Gastroesophageal sphincter (tissue), 4 donors: ENCODE data around the gene VAX1. TPM values are rescaled to one million over a fixed set of nuclear protein-coding genes. Genes with fewer than 3 reads are reported as not detected.

Experiments
- ATAC-seq: fragments of 150-250 bp; one replicate; pipeline ENCODE4 v1.9.1; 2016; ENCODE audit warnings: mild to moderate bottlenecking, moderate library complexity
- H3K27ac ChIP-seq, 4 donors: fragments of 200-600 bp; sonication (generic) in 3 of 4; 1 replicate in 3 of 4; 2 replicates in 1 of 4; pipeline ENCODE4 v1.5.1; 2016 to 2019
- H3K27me3 ChIP-seq: fragments of 200-600 bp; sonication (generic); one replicate; pipeline ENCODE4 v1.5.1; 2019
- H3K36me3 ChIP-seq, 2 donors: fragments of 200-600 bp; sonication (generic); one replicate each; pipeline ENCODE4 v1.5.1; 2019; ENCODE audit warnings: control low read depth in 1 of 2
- H3K4me1 ChIP-seq, 3 donors: fragments of 200-600 bp; sonication (generic); 1 replicate in 2 of 3; 2 replicates in 1 of 3; pipeline ENCODE4 v1.5.1; 2016 to 2019; ENCODE audit warnings: control low read depth in 2 of 3
- H3K4me3 ChIP-seq, 2 donors: fragments of 200-600 bp; sonication (generic); one replicate each; pipeline ENCODE4 v1.5.1; 2019; ENCODE audit warnings: mild to moderate bottlenecking in 1 of 2, moderate library complexity in 1 of 2
- H3K9me3 ChIP-seq, 3 donors: fragments of 200-600 bp; sonication (generic); one replicate each; pipeline ENCODE4 v1.5.1; 2017 to 2019; ENCODE audit warnings: control low read depth in 2 of 3
- CTCF ChIP-seq, 4 experiments: fragments of 200-600 bp in 2 of 4; fragments of 450-650 bp in 2 of 4; sonication (generic) in 1 of 4; IDR thresholded peaks; one replicate each; pipeline ENCODE4 v1.5.1; 2017 to 2019; ENCODE audit warnings: antibody characterized with exemption in 4 of 4, mild to moderate bottlenecking in 2 of 4, moderate library complexity in 2 of 4
- EP300 ChIP-seq: sonication (generic); formaldehyde crosslinking; IDR thresholded peaks from one replicate; pipeline ENCODE4 v1.6.1; 2017; ENCODE audit warnings: antibody characterized with exemption, mild to moderate bottlenecking
- POLR2A ChIP-seq, 2 donors: fragments of 450-650 bp; IDR thresholded peaks; one replicate each; pipeline ENCODE4 v1.6.1; 2017; ENCODE audit warnings: antibody characterized with exemption in 2 of 2, mild to moderate bottlenecking in 2 of 2, moderate library complexity in 1 of 2
- POLR2AphosphoS5 ChIP-seq: sonication (generic); formaldehyde crosslinking; IDR thresholded peaks from one replicate; pipeline ENCODE4 v1.6.1; 2017; ENCODE audit warnings: antibody characterized with exemption
- WGBS, 2 donors: methylation state at CpG; one replicate each; pipeline ENCODE4 v1.1.5; 2018; ENCODE audit warnings: low coverage in 1 of 2; 5-methylcytosine and 5-hydroxymethylcytosine counted together
- total RNA-seq, 4 donors: library from RNA; depleted of rRNA; stranded (reverse); fragments of >200 nt; gene quantifications; one replicate each; pipeline ENCODE4 v1.1.0, GENCODE V29; 2016

VAX1 gene
- total RNA-seq, 4 donors from 2014 or later: not detected

GRCh38 chr10:117136391-117136975, 1.6 kb downstream of the VAX1 start:
- peak overlapping the region in 1 of 2 donors; percentile 45 for H3K4me3 ChIP-seq
- ATAC-seq: no peak
- WGBS, 2 donors: 60% methylated on average over 1 of the region's 34 CpGs; no CpG with 5 or more reads in 1 of the 2 donors
- H3K9me3 ChIP-seq: no peaks in the 10 kb centered on the region
- H3K27ac ChIP-seq: no peak overlapping the region
- H3K4me1 ChIP-seq: peaks cover 0 to 68% (median 41%) of the 10 kb centered on the region in 3 donors
- H3K36me3 ChIP-seq: no peaks in the 10 kb centered on the region
- H3K27me3 ChIP-seq: peaks cover 100% of the 10 kb centered on the region
- TF ChIP-seq POLR2A (IDR thresholded peaks at IDR 0.05) (no peak), EP300 (no peak), POLR2AphosphoS5 (no peak), CTCF (IDR thresholded peaks at IDR 0.05) (no peak)

DNA sequence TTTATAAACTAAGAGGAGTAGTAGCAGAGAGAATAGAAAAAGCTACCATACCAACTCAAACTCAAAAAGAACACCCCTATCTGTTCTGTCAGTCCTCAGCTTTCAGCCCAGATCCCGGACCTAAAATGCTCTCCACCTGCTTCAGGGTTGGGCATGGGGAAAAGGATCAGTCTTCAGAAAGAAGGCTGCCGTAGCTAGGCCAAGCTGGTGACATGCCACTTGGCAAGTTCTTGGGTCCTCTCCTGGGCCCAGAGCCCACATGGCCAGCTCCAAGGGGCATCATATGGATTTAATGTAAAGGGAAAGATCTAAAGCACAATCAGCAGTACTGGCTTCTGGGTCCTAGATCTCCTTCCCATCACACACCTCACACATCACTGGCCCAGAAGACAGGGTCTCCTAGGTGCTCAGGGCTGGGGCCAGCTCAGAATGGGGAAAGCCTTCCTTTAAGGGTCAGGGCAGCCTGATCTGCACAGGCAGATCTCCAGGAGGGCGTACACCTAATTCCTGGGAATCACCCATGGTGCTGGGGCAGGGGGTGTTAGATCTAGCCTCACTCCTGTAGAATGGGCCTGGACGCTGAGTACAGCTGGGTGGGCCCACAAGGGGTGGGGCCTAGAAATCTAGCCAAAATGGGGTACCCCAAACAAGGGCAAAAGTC, 2.5 kb downstream of the VAX1 start:
- no peaks in the 10 kb centered on the region for H3K9me3 ChIP-seq
- no peak for TF ChIP-seq POLR2AphosphoS5
- TF ChIP-seq EP300: no peak
- TF ChIP-seq CTCF (IDR thresholded peaks at IDR 0.05): no peak
- TF ChIP-seq POLR2A (IDR thresholded peaks at IDR 0.05): no peak
- H3K4me1 ChIP-seq: peaks cover 0 to 74% (median 43%) of the 10 kb centered on the region in 3 donors
- peaks cover 100% of the 10 kb centered on the region for H3K27me3 ChIP-seq
- H3K4me3 ChIP-seq: no peak overlapping the region
- no peak for ATAC-seq
- no peak overlapping the region for H3K27ac ChIP-seq
- no peaks in the 10 kb centered on the region for H3K36me3 ChIP-seq
- WGBS, 2 donors: 60% methylated on average over 1 of the region's 4 CpGs; no CpG with 5 or more reads in 1 of the 2 donors

DNA sequence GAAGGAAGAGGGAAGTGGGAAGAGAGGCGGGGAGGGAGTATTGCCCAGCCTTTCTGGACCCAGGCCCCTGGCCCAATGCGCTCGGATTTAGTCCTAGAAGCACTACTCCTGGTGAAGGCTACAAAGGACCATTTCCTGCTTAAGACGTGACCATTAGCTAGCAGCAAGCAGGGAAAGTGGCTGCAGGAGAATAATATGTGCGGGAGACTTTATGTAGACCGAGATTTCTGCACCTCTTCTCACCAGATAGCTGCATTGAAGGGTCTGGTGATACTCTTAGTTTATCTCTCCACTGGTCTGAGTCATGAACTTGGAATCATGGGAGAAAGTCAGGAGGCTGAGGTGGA, 3.1 kb downstream of the VAX1 start:
- Histone ChIP-seq H3K27ac (no peak overlapping the region), H3K4me1 (peaks cover 0 to 74% (median 43%) of the 10 kb centered on the region in 3 donors), H3K36me3 (no peaks in the 10 kb centered on the region), H3K27me3 (peaks cover 100% of the 10 kb centered on the region), H3K9me3 (no peaks in the 10 kb centered on the region), H3K4me3 (no peak overlapping the region)
- no peak for ATAC-seq
- TF ChIP-seq EP300 (no peak), CTCF (IDR thresholded peaks at IDR 0.05) (no peak), POLR2A (IDR thresholded peaks at IDR 0.05) (no peak), POLR2AphosphoS5 (no peak)
- 70 to 83% methylated on average over 2 to 6 of the region's 6 CpGs for WGBS, 2 donors

- Histone ChIP-seq H3K4me3 (peak overlapping the region in 1 of 2 donors; percentile 19), H3K27ac (no peak overlapping the region), H3K4me1 (peaks cover 0 to 69% (median 43%) of the 10 kb centered on the region in 3 donors), H3K27me3 (peaks cover 100% of the 10 kb centered on the region), H3K36me3 (no peaks in the 10 kb centered on the region), H3K9me3 (no peaks in the 10 kb centered on the region)
- TF ChIP-seq EP300: no peak
- no peak for TF ChIP-seq POLR2A (IDR thresholded peaks at IDR 0.05)
- no peak for TF ChIP-seq CTCF (IDR thresholded peaks at IDR 0.05)
- TF ChIP-seq POLR2AphosphoS5: no peak
- no peak for ATAC-seq
- WGBS, 2 donors: 48% methylated on average over 4 of the region's 72 CpGs; no CpG with 5 or more reads in 1 of the 2 donors
These were observed 3.6 kb downstream of the VAX1 start for GRCh38 chr10:117134306-117135025.
